Osteocyte (in vitro differentiated cells): ENCODE results near the gene CRMP1. TPM values are rescaled to one million over a fixed set of nuclear protein-coding genes. Genes with fewer than 3 reads are reported as not detected.

Experiments
- DNase-seq: peaks from one replicate; pipeline ENCODE4 v3.0.0; 2021; ENCODE audit warnings: mixed read lengths; ENCODE audit not compliant: unreplicated experiment; ENCODE audit errors: extremely low spot score
- H3K27ac Mint-ChIP-seq: one replicate; pipeline ENCODE4 v1.8.0; 2021; ENCODE audit warnings: mild to moderate bottlenecking, mixed read lengths; ENCODE audit not compliant: unreplicated experiment
- H3K27me3 Mint-ChIP-seq: one replicate; pipeline ENCODE4 v1.8.0; 2021; ENCODE audit warnings: mixed read lengths; ENCODE audit not compliant: unreplicated experiment
- H3K36me3 Mint-ChIP-seq: one replicate; pipeline ENCODE4 v1.8.0; 2021; ENCODE audit warnings: mixed read lengths; ENCODE audit not compliant: unreplicated experiment
- H3K4me1 Mint-ChIP-seq: one replicate; pipeline ENCODE4 v1.8.0; 2021; ENCODE audit warnings: mixed read lengths; ENCODE audit not compliant: unreplicated experiment
- H3K4me3 Mint-ChIP-seq: one replicate; pipeline ENCODE4 v1.8.0; 2021; ENCODE audit warnings: mild to moderate bottlenecking, moderate library complexity, mixed read lengths; ENCODE audit not compliant: unreplicated experiment
- H3K9me3 Mint-ChIP-seq: one replicate; pipeline ENCODE4 v1.8.0; 2021; ENCODE audit warnings: mixed read lengths; ENCODE audit not compliant: unreplicated experiment
- CTCF ChIP-seq: fragments of 200-600 bp; sonication (generic); IDR thresholded peaks from 2 replicates; pipeline ENCODE4 v1.5.0; 2021; ENCODE audit warnings: antibody characterized with exemption, mild to moderate bottlenecking, moderate library complexity
- total RNA-seq: library from RNA; stranded (reverse); gene quantifications from 2 replicates; pipeline ENCODE4 v1.2.1, GENCODE V29; 2021

Gene CRMP1
- total RNA-seq, 1 donor from 2014 or later: 24.5 TPM

- no peaks in the 10 kb centered on the region for H3K36me3 Mint-ChIP-seq
- DNase-seq: no peak
- no peak for TF ChIP-seq CTCF
Measured at GRCh38 chr4:5897674-5898073, 4.8 kb upstream of the CRMP1 start.

GRCh38 chr4:5895287-5895686, 2.4 kb upstream of the CRMP1 start:
- Mint-ChIP-seq H3K4me3 (no peak overlapping the region), H3K36me3 (no peaks in the 10 kb centered on the region), H3K4me1 (peaks cover 6% of the 10 kb centered on the region), H3K9me3 (peaks cover 4% of the 10 kb centered on the region), H3K27me3 (peaks cover 80% of the 10 kb centered on the region), H3K27ac (no peak overlapping the region)
- no peak for TF ChIP-seq CTCF
- no peak for DNase-seq

More at GRCh38 chr4:5897674-5898073, 4.8 kb upstream of the CRMP1 start:
- peaks cover 4% of the 10 kb centered on the region for H3K9me3 Mint-ChIP-seq
- no peak overlapping the region for H3K4me3 Mint-ChIP-seq
- no peak overlapping the region for H3K27ac Mint-ChIP-seq
- peaks cover 79% of the 10 kb centered on the region for H3K27me3 Mint-ChIP-seq
- H3K4me1 Mint-ChIP-seq: no peaks in the 10 kb centered on the region

- TF ChIP-seq CTCF: no peak
- H3K27me3 Mint-ChIP-seq: peaks cover 78% of the 10 kb centered on the region
- no peak overlapping the region for H3K4me3 Mint-ChIP-seq
- DNase-seq: no peak
- no peaks in the 10 kb centered on the region for H3K36me3 Mint-ChIP-seq
- H3K27ac Mint-ChIP-seq: no peak overlapping the region
- H3K9me3 Mint-ChIP-seq: peaks cover 4% of the 10 kb centered on the region
- peaks cover 12% of the 10 kb centered on the region for H3K4me1 Mint-ChIP-seq
Measured at GRCh38 chr4:5894266-5894665, 1.4 kb upstream of the CRMP1 start.

GRCh38 chr4:5893591-5893990, 705 bp upstream of the CRMP1 start:
- no peak for DNase-seq
- no peaks in the 10 kb centered on the region for H3K36me3 Mint-ChIP-seq
- no peak overlapping the region for H3K27ac Mint-ChIP-seq
- peaks cover 77% of the 10 kb centered on the region for H3K27me3 Mint-ChIP-seq
- no peak for TF ChIP-seq CTCF
- peaks cover 4% of the 10 kb centered on the region for H3K9me3 Mint-ChIP-seq
- peak overlapping the region; percentile 30 for H3K4me3 Mint-ChIP-seq
- peaks cover 16% of the 10 kb centered on the region for H3K4me1 Mint-ChIP-seq

GRCh38 chr4:5892323-5893003, 423 bp downstream of the CRMP1 start:
- TF ChIP-seq CTCF: no peak
- peaks cover 16% of the 10 kb centered on the region for H3K4me1 Mint-ChIP-seq
- no peak for DNase-seq
- no peak overlapping the region for H3K27ac Mint-ChIP-seq
- H3K27me3 Mint-ChIP-seq: peaks cover 66% of the 10 kb centered on the region
- H3K9me3 Mint-ChIP-seq: peaks cover 4% of the 10 kb centered on the region
- no peaks in the 10 kb centered on the region for H3K36me3 Mint-ChIP-seq
- no peak overlapping the region for H3K4me3 Mint-ChIP-seq
